HG03439 (cell line): ENCODE measurements around the gene BMX.

Source experiments
- ATAC-seq: cut with Tn5 transposase; IDR thresholded peaks from one replicate; pipeline ENCODE4 v1.9.1; 2021; ENCODE audit warnings: mild to moderate bottlenecking, moderate library complexity; ENCODE audit not compliant: unreplicated experiment

Gene BMX

DNA sequence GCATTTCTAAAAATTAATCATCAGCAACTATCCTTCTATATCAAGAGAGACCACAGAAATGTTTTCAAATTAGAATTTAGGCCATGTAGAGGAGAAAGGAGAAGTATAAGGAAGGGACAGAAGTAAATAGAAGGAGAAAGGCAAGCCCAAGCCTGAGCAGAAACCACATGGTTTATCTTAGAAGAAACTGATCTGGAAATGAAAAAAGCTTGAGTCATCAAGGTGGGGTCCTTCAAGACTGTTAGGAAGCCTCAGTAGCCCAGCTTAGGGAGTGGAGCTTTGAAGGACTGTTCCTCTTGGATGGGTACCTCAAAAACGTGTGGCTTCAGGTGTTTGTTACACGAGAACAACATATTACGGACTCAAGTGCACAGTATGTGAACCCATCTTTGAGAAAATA is 4.5 kb downstream of the BMX start:
- ATAC-seq = no peak

DNA sequence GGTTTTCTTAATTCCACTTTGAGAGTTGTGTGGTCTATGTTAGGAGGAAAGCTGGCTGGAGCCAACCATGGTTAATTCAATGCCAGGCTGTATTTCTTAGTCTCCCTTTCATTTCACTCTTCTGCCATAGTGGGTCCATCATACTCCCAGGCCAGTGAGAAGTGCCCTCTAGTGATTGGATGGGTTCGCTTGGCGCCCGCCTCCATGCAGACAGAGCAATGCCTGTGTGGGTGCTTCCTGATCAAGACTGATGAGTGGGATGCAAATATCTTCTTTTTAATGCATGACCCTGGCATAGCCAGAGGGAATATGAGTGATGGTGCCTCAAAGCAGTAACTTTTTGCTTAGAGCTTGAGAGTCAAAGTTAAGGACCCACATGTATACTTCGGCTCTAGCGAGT is 6.4 kb downstream of the BMX start:
- ATAC-seq = no peak

DNA sequence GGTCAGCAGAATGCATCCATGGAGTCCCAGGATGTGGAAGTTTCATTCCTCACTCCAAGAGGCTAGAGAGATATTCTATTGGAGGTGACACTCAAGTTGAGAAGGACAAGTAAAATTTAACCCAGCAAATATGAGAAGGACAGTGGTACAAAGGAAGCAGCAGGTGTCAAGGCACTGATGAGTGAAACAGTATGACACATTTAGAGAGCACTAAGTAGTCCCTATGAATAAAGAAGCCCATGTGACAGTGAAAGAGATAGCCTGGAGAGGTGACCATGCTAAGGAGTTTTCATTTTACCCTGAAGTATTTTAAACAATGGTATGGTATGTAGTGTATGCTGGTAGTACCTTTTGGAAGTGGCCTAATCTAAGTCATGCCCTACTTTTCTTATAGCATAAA is 9.2 kb downstream of the BMX start:
- no peak for ATAC-seq

DNA sequence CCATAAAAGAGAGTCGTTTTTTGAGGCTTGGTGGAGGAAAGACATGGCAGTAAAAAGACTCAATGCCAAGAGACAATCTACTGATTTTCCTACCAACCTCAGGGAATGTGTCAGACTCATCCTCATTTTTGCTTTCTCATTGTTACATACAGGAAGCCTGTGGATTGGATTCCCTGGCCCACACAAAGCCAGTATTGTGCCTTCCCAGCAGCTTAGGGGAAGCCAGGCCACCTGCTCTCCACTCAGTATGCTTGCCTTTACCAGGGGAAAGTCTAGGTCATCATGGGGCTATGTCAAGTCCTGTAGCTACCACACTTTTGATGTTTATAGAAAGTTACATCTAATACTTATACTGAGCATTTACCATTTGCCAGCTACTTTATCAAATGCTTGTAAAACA is 11.0 kb downstream of the BMX start:
- no peak for ATAC-seq

DNA sequence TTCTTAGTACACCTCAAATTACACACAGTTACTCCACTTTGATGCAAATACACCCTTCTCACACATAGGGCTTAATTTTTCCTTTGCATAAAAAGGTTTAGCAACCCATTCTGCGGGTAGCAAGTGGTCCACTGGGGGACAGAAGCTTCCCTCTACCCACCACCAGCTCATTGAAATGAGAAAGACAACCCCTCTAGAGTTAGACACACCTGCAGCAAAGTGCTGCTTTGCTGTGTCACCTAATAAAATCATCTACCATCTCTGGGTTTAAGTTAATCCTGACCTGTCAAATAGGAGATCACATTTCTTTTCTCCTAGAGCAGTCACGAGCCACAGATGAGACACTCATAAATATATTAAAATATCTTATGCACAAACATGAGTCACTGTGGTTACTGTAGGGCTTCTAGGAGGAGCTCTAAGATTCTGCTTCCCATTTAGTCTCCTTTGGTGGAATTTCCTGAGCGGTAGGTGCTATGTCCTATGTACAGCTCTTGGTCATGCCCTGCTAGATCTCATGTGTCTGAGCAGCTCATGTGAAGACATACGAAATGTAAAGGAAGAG is 11.9 kb downstream of the BMX start:
- no peak for ATAC-seq

DNA sequence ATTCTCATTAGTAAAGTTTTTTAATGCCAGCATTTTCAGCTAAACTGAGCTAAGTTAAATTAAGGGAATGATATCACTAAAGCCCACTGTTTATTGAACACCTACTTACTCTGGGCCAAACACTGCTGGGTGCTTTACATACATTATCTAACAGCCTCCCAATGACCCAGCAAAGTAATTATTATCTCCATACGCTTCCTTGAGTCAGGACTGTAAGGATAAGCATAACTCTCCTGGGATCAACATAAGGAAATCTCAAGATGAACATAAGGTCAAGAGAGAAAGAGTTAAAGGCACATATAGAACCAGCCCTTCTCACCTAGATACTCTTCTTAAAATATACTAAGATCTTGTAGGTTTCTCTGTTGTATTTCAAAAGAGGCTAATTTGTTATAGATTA is 13.7 kb downstream of the BMX start:
- ATAC-seq = no peak

DNA sequence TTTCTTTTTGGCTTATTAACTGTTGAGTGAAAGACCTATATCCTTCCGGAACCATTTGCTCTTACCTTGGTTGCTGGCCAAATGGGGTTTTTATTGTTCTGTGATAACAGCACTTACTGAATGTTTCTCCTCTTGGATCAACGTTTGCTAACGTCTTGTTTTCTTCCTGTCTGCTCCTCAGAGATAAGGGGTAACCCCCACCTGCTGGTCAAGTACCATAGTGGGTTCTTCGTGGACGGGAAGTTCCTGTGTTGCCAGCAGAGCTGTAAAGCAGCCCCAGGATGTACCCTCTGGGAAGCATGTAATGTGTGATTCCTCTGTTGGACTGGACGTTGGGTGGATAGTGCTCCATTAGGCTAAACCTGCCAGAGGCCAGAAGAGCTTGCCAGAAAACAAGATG is 15.3 kb downstream of the BMX start:
- no peak for ATAC-seq

DNA sequence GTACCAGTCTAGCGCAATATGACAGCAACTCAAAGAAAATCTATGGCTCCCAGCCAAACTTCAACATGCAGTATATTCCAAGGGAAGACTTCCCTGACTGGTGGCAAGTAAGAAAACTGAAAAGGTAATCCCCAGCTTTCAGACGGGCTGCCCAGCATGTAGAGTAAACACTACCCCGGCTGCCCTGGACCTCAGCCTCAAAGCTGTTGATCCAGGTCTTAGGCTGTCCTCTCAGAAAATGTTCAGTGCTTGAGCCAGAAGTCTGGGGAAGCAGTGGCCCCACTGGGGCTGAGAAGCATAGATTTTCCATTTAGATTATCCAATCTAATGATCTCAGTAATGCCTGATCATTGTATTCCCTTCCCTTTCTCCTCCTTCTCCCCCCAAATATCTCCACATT is 21.9 kb downstream of the BMX start:
- ATAC-seq = no peak

DNA sequence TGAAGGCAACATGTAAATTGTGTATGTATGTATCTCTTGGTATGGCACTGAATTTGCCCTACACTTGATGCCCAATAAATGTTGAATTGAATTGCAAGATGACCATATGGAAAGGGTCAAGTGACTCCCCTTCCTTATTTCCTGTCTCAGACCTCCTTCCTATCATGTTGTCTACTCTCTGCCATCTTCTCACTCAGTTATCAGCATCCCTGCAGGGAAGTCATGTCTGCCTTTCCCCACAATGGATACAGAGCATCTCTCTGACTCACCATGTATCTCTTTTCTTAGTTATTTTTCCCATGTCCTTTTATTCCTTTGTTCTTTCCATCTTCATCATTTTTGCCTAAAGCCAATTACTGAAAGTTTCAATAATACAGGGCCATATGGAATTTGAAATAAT is 22.5 kb downstream of the BMX start:
- no peak for ATAC-seq

DNA sequence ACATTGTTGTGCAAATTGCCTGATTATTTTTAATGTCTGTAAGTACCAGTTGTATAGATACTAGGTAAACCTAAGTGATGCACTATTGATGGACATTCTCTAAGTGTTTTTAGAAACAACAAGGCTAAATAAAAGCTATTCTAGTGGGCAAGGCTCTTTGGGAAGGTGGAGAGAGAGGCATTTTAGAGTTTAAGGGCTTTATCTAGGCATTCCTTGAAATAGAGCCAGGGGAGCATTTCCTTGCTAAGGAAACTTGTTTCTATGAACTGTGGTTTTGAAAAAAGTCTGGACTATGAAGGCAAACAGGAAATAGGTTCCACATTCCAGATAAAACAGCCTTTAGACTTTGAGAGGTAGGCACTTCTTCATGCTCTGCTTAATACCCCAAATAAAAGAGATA is 23.8 kb downstream of the BMX start:
- ATAC-seq = no peak

DNA sequence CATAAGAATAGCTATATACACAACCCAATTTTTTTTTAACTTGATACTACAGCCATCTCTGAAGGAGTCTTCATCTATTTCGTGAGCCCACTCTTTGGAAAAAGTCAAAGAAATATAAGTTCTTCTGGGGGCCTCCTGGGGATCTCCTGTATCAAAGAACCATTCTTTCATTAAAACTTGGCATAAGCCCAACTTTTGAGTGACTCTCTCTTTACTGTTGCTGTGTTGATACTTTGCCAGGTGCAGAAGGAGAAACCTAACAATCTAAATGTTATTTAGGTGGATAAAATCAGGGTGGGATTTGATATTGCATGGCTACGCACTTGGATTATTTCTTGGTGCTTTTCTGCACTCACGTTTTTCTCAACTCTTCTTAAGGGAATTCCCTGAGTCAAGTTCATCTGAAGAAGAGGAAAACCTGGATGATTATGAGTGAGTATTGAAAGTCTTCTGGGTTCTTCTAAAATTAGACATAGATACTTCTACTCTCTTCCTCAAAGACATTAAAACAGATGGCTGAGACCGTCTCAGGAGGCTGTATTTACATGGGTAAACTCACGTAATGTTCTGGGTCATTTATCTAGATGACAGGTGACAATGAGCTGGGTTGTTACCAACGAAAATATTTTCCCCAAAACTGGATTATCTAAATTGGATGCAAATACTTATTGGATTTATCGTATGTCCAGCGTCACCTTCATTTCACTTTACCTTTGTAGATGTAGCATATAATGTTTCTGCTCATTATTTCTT is 25.2 kb downstream of the BMX start:
- no peak for ATAC-seq

DNA sequence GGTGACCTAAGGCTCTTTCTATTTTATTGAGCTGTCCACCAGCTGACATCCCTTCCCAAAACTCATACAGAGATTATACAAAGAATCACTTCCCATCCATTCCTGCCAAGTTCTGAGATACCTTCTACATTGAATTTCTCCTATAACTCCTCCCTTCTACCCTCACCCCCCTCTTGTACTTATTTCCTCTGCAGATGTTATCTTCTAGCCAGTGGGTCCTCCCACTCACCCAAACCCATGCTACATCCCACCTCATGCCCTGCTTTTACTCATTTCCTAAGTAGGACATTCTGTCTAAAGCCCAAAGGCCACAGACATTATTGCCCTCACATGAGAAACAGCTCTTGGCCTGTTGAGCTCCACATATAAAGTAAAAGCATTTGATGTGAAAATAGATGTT is 28.6 kb downstream of the BMX start:
- ATAC-seq = no peak

DNA sequence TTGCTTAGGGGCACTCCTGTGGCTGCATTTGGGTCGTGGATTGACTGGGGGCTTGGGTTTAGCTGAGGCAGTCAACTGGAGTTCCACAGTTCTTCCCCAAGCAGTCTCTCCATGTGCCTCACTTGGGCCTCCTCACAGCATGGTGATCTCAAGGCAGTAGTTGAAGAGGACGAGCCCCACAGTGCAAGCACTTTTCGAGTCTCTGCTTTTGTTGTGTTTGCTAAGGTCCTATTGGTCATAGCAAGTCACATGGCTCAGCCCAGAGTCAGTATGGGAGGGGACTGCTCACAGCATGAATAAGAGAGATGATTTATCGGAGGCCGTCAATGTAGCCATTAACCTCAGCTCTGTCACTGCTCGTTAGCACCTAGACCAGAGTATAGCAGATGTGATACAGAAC is 29.7 kb downstream of the BMX start:
- no peak for ATAC-seq

DNA sequence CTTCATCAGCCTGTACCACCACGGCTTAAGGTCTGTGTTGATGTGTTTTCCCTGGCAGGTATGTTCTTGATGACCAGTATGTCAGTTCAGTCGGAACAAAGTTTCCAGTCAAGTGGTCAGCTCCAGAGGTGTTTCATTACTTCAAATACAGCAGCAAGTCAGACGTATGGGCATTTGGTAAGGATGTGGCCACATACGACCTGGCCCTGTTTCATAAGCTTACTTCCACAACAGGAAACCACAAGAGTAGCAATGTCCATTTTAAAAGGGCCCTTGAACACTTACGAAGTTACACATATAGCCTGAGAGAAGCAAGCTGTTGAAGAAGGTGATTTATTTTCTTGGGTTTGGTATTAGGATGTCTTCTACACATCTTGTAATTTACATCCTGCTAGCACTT is 46.1 kb downstream of the BMX start:
- no peak for ATAC-seq

DNA sequence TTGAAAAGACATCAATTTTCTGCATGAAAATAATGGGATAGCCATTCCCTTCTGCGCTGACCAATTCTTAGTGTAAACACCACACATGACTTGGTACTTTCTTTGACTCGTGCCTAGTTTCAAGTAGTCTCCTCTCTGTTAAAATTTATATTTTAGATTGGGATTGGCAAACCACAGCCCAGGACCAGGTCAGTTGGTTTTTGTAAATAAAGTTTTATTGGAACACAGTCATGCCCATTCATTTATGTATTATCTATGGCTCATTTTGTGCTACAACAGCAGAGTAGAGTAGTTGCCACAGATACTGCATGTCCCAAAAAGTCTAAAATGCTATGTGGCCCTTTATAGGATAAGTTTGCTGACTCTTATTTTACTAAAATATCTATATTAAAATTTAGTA is 46.7 kb downstream of the BMX start:
- ATAC-seq = no peak

DNA sequence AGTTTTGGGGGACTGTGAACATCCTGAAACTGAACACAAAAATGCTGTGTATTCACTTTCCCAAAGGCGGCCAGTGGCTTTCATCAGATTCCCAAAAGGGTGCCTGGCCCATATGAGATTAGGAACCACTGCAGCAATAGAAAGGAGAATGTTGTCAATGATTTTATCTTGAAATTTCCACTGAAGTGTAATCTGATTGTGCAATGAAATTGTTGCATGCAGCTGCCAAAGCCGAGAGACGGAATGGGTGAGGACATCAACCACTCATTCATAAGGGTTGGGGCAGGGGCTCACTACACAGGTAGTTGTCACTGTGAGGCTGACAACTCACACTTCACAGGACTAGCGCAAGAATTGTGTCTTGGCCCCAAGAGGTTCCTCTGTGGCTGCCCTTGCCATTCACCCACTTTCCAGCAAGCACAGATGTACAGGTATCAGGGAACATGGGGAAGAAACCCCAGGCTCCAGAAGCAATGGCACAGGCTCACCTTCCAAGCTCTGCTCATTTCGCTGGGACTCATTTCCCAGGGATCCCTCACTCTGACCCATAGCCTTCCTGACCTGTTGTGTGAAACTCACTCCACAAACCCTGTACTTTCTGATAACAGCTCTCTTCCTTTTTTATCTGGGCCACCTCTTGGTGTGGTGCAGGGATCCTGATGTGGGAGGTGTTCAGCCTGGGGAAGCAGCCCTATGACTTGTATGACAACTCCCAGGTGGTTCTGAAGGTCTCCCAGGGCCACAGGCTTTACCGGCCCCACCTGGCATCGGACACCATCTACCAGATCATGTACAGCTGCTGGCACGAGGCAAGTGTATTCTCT is 48.8 kb downstream of the BMX start:
- no peak for ATAC-seq

DNA sequence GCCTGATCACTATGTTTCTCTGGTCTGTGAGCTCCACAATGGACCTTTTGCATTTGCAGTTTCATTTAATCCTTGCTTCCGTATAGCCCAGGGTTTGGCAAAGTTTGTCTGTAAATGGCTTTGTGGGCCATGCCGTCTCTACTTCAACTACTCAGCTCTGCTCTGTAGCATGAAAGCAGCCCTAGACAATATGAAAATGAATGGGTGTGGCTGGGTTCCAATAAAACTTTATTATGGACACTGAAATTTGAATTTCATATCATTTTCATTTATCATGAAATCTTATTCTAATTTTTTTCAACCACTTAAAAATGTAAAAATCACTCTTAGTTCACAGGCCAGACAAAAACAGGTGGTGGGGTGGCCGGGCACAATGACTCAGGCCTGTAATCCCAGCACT is 58.6 kb downstream of the BMX start:
- ATAC-seq = no peak

DNA sequence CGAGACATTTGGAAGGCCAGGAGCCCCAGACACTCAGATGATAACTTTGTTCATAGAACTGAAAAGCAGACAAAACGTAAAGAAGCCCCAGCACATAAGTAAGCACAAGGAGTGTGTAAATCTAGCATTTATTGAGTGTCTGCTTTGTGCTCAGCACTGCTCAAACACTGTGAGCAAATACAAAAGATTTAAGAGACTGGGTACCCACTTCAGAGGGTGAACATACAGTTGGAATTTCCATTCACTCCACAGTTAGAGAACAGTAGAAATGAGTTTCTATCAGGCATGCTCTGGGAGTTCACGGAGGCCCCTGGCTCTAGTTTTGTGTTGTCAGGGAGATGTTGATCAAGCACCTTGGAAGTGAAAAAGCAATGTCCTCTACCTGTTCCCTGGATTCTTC is 60.3 kb downstream of the BMX start:
- no peak for ATAC-seq

DNA sequence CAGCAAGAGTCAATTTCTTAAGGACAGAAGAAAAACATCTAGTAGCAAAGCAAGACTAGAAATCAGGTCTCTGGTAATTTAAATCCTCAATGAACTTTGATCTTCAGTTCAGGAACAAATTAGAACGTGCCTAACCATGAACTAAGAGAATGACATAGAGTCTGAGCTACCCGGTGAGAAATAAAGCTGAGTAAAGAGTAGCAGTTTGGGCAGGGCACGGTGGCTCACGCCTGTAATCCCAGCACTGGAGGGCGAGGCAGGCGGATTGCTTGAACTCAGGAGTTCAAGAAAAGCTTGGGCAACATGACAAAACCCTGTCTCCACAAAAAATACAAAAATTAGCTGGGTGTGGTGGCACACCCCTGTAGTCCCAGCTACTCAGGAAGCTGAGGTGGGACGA is 62.4 kb downstream of the BMX start:
- no peak for ATAC-seq

DNA sequence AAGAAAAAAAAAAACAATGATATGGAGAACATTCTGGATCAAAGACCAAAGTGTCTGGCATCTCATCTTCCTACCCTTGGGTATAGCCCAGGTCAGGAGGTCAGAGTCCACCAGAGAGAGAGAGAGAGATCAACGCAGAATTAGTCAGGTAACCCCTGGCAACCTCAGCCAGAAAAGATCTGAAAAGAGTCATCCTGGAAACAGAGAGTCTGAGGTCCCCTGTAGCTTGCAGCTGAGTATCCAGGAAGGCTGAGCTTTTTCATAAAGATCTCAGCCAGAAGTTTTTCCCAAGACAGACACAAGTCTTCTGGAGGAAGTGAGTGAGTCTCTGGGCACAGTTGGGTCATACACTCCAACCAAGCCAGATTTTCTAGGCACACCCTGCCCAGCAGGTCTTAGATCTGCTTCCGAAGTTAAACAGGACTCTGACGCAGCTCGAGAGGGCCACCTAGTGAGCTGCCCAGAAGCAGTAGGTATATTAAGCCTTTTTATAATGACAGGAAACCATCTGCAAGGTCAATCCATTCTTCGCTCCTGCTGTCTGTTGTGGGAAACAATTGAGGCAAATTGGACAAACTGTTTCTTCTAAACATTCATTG is 64.5 kb downstream of the BMX start:
- peak; percentile 76 for ATAC-seq

DNA sequence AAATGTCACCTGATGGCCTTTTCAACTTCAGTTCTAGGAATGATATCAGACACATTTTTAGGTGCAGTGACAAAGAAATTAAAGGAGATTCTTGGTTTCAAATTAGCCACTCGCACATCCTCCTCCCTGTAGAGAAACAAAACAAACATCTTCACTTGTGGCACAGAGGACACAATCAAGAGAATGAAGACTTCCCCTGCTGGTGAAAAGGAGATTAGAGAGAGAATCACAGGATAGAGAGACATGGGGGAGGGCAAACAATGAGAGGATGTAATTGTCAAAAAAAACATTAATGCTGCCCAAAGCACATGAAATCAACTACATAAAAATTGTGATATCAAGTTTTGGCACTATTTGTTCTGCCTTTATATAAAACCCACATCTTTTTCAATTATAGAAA is 65.6 kb downstream of the BMX start:
- ATAC-seq = no peak

DNA sequence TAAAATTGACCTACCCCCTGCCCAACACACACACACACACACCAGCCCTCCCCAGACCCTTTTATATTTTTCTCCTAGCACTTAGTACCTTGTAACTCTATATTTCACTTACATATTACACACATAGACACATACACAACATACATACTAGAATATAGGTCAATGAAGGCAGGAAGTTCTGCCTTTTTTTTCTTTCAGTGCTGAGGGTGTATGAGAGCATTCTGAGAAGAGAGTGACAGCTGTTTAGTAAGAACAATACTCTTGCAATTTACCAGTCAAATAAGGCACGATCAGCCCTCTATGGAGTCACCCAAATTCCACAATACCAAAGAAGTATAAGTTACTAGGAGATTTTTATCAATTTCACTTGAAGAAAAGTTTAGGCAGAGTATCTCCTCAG is 66.7 kb downstream of the BMX start:
- no peak for ATAC-seq
